GM21390 (cell line): ENCODE measurements around the gene BRPF1.

Source experiments
- ATAC-seq: cut with Tn5 transposase; IDR thresholded peaks from one replicate; pipeline ENCODE4 v1.9.1; 2021; ENCODE audit not compliant: unreplicated experiment

BRPF1 gene

GRCh38 chr3:9731206-9732079 lies at the start of gene BRPF1:
Gene BRPF1 (plus strand): TSS chr3:9731735. CDS start chr3:9734141, 2,406 bp downstream.
- peak; percentile 95 for ATAC-seq

- no peak for ATAC-seq
Observed at GRCh38 chr3:9682096-9682495, 49.4 kb upstream of the BRPF1 start.

- no peak for ATAC-seq
Observed at GRCh38 chr3:9683426-9683825, 48.1 kb upstream of the BRPF1 start.

GRCh38 chr3:9685216-9686049 lies 46.1 kb upstream of the BRPF1 start:
- ATAC-seq = no peak

GRCh38 chr3:9686050-9686550 lies 45.4 kb upstream of the BRPF1 start:
- no peak for ATAC-seq

- no peak for ATAC-seq
Observed at GRCh38 chr3:9686703-9687102, 44.8 kb upstream of the BRPF1 start.

- no peak for ATAC-seq
Observed at GRCh38 chr3:9687514-9687913, 44.0 kb upstream of the BRPF1 start.

- ATAC-seq = no peak
Observed at GRCh38 chr3:9688961-9689360, 42.6 kb upstream of the BRPF1 start.

- ATAC-seq = no peak
Observed at GRCh38 chr3:9689757-9690156, 41.8 kb upstream of the BRPF1 start.

- peak; percentile 98 for ATAC-seq
Observed at GRCh38 chr3:9690451-9691450, 40.8 kb upstream of the BRPF1 start.

- ATAC-seq = no peak
Observed at GRCh38 chr3:9691636-9692035, 39.9 kb upstream of the BRPF1 start.

GRCh38 chr3:9692416-9692815 lies 39.1 kb upstream of the BRPF1 start:
- ATAC-seq = no peak

GRCh38 chr3:9695345-9695744 lies 36.2 kb upstream of the BRPF1 start:
- ATAC-seq = no peak

- no peak for ATAC-seq
Observed at GRCh38 chr3:9695746-9696145, 35.8 kb upstream of the BRPF1 start.

GRCh38 chr3:9696480-9697220 lies 34.9 kb upstream of the BRPF1 start:
- no peak for ATAC-seq

GRCh38 chr3:9697892-9698291 lies 33.6 kb upstream of the BRPF1 start:
- ATAC-seq = no peak

GRCh38 chr3:9698293-9698692 lies 33.2 kb upstream of the BRPF1 start:
- ATAC-seq = no peak

- ATAC-seq = no peak
Observed at GRCh38 chr3:9700536-9700935, 31.0 kb upstream of the BRPF1 start.

- ATAC-seq = no peak
Observed at GRCh38 chr3:9701006-9701405, 30.5 kb upstream of the BRPF1 start.

GRCh38 chr3:9701711-9702110 lies 29.8 kb upstream of the BRPF1 start:
- ATAC-seq = no peak
